Measurements from ENCODE around the gene COL4A2. TPM values are rescaled to one million over a fixed set of nuclear protein-coding genes. Genes with fewer than 3 reads are reported as not detected.
A peak's percentile ranks its signal among the peaks of the same experiment; 100 is the strongest.

COL4A2 gene
- total and polyA plus RNA-seq, 11 donors, result 92.4 to 377 (median 166) TPM

DNA sequence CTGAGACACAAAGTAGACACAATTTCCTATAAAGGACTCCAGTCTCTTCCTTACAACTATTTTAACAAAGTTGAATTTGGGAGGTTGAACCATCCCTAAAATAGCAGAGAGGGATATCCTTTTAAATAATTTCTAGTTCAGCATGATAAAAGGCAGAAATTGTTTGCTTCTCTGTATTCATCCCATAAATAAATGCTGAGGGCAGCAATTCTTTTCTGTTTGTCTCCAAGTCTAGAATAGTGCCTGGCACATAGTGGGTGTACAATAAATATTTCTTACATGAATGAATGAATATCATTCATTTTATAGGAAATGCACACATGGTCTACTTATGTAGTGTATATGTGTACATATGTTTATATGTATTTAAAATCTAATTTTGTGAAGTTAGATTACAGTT is 12.5 kb upstream of the COL4A2 start:
- H3K4me1 ChIP-seq, result peaks cover 25 to 88% (median 60%) of the 10 kb centered on the region in 12 donors
- no peaks in the 10 kb centered on the region for H3K9me3 ChIP-seq
- TF ChIP-seq, protein P1, sequence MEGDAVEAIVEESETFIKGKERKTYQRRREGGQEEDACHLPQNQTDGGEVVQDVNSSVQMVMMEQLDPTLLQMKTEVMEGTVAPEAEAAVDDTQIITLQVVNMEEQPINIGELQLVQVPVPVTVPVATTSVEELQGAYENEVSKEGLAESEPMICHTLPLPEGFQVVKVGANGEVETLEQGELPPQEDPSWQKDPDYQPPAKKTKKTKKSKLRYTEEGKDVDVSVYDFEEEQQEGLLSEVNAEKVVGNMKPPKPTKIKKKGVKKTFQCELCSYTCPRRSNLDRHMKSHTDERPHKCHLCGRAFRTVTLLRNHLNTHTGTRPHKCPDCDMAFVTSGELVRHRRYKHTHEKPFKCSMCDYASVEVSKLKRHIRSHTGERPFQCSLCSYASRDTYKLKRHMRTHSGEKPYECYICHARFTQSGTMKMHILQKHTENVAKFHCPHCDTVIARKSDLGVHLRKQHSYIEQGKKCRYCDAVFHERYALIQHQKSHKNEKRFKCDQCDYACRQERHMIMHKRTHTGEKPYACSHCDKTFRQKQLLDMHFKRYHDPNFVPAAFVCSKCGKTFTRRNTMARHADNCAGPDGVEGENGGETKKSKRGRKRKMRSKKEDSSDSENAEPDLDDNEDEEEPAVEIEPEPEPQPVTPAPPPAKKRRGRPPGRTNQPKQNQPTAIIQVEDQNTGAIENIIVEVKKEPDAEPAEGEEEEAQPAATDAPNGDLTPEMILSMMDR (IDR thresholded peaks at IDR 0.05), result no peak
- TF ChIP-seq POLR2A (IDR thresholded peaks at IDR 0.05), result no peak
- peak overlapping the region in 3 of 12 donors; percentile 45 to 98 (median 53) for H3K27ac ChIP-seq
- H3K4me3 ChIP-seq, result no peak overlapping the region
- peaks cover 0 to 13% (median 0%) of the 10 kb centered on the region in 9 donors for H3K36me3 ChIP-seq
- no peak for DNase-seq
- no peak for ATAC-seq
- intact Hi-C loops (cut with DNase I), result loop anchor here in 1 of 10 donors (5.0 kb wide), 1 partner anchor 32 kb away; no protein-coding TSS in a partner anchor
- peaks cover 0 to 10% (median 0%) of the 10 kb centered on the region in 9 donors for H3K27me3 ChIP-seq

DNA sequence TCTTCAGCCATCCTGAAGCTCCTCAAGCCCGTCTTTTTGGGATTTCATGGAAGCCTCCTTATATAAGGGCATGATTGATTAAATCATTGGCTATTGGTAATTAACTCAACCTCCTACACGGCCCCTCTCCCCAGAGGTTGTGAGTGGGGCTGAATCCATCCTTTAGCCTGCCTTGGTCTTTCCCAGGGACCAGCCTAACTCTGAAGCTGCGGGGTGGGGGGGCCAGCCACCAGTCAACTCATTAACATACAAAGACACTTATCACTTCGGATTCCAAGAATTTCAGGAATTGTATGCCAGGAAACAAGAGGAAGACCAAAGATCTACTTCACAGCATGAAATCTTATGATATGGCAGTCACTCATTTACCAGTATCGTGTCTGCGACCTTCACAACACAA is 10.1 kb upstream of the COL4A2 start:
- peak overlapping the region in 5 of 12 donors; percentile 4 to 98 (median 7) for H3K27ac ChIP-seq
- no peaks in the 10 kb centered on the region for H3K9me3 ChIP-seq
- DNase-seq (peak in 2 of 5 donors; percentile 16 to 24), ATAC-seq (no peak)
- 65 to 70% (median 65%) methylated on average over 6 of the region's 6 CpGs for WGBS, 4 donors
- intact Hi-C loops (cut with DNase I), result loop anchor here in 1 of 10 donors (5.0 kb wide), 1 partner anchor 35 kb away; no protein-coding TSS in a partner anchor
- peaks cover 0 to 10% (median 0%) of the 10 kb centered on the region in 9 donors for H3K27me3 ChIP-seq
- no peak overlapping the region for H3K4me3 ChIP-seq
- peaks cover 28 to 100% (median 81%) of the 10 kb centered on the region in 12 donors for H3K4me1 ChIP-seq
- TF ChIP-seq POLR2A (IDR thresholded peaks at IDR 0.05), result no peak
- TF ChIP-seq, protein P1 (IDR thresholded peaks at IDR 0.05), result no peak
- peaks cover 0 to 14% (median 0%) of the 10 kb centered on the region in 9 donors for H3K36me3 ChIP-seq

DNA sequence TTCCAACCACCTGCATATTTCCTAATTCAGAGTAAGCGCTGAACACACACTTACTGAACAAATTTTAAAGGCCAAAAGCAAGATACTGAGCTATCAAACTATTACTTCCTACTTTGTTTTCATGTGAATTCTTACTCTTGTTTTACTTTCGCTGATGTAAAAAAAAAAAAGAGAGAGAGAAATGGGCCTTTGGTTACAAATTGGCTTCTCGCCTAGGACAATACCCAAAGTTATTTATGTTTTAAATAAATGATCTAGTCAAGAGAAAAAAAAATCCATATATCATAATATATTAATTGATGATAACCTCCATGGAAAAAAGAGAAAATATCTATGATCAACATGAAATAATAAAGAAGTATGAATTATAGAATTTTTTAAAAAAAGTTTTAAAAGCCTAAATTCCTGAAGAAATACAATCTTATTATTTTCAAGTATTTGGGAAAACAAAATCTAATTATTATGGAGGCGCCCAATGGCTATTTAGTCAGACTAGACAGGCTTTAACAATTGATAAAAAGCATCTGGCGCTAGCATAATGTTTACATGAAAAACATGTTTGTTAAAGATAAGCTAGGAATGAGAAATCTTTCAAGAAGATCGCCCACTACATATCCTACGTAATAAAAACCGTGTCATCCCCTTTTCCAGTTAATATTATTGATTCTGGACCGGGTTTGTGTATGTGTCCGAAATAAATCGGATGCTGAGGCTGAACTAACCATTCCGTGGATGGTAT is 9.1 kb upstream of the COL4A2 start:
- H3K27ac ChIP-seq, result peak overlapping the region in 11 of 12 donors; percentile 52 to 99 (median 77)
- peaks cover 0 to 10% (median 0%) of the 10 kb centered on the region in 9 donors for H3K27me3 ChIP-seq
- peak overlapping the region in 7 of 12 donors; percentile 30 to 39 (median 35) for H3K4me3 ChIP-seq
- intact Hi-C loops (cut with DNase I), result loop anchor here in 1 of 10 donors (5.0 kb wide), 1 partner anchor 36 kb away; no protein-coding TSS in a partner anchor
- peaks cover 0 to 14% (median 0%) of the 10 kb centered on the region in 9 donors for H3K36me3 ChIP-seq
- H3K9me3 ChIP-seq, result no peaks in the 10 kb centered on the region
- H3K4me1 ChIP-seq, result peaks cover 22 to 100% (median 83%) of the 10 kb centered on the region in 12 donors
- WGBS, 4 donors, result 55 to 69% (median 62%) methylated on average over 12 of the region's 12 CpGs
- ATAC-seq (no peak), DNase-seq (no peak)
- TF ChIP-seq, protein P1 (IDR thresholded peaks at IDR 0.05), result no peak
